ENCODE results near the gene RHBDD2.
A peak's percentile ranks its signal among the peaks of the same experiment; 100 is the strongest.

Gene RHBDD2

GRCh38 chr7:75914655-75915415 lies 36.0 kb downstream of the RHBDD2 start, which contains the start of gene POR:
TSS of gene POR (plus strand) at chr7:75915155. CDS start at chr7:75954002, 38,847 bp downstream.
- H3K27me3 ChIP-seq (ENCODE audit: insufficient read depth, low read length): no peaks in the 10 kb centered on the region
- peak within 1 kb of the TSS; percentile 90 for H3K4me3 ChIP-seq (ENCODE audit: low read length)
- peaks cover 6% of the 10 kb centered on the region; the same call in 1 of the 2 replicates for H3K4me1 ChIP-seq (ENCODE audit: insufficient read depth, low read length)
- no peaks in the 10 kb centered on the region for H3K36me3 ChIP-seq (ENCODE audit: insufficient read depth, low read depth, low read length)
- H3K9me3 ChIP-seq (ENCODE audit: insufficient read depth, low read depth, low read length): no peaks in the 10 kb centered on the region
- peak within 1 kb of the TSS; percentile 76 for H3K27ac ChIP-seq (ENCODE audit: low read length)
- H3K9ac ChIP-seq (ENCODE audit: low read depth, low read length): peak within 1 kb of the TSS; percentile 85; the same call in 1 of the 2 replicates

DNA sequence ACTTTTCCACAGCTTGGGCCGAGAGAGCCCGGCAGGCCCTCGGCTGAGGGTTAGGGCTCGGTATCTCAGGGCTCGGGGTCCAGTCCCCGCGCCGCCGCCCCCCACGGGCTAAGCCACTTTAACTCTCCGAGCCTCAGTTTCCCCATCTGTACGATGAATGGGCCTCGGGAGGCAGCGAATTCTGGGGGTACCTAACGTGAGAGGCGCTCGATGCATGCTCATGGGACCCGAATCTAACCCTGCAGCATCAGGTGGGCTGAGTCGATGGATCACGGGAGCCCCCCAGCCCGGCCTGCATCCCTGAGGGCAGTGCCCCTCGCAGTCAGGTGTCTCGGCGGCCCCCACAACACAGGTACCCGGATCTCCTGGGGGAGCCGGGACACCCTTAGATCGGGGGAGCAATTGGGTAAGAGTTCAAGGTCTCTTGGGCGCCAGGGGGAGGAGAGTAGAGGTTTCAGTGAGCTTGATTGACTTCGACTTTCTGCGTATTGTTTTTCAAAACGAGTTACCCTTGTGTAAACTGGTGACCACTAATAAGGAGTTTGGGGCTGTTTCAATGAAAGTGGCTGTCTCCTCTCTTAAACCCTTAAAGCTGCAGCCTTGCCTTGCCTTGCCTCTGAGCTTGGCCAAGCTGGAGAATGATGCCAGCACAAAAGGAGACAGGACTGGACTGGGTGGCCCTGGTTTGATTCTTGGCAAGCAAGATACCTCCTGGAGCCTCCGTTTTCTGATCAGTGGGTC lies 36.8 kb downstream of the RHBDD2 start:
- H3K36me3 ChIP-seq (ENCODE audit: insufficient read depth, low read depth, low read length): no peaks in the 10 kb centered on the region
- peak overlapping the region; percentile 79; the same call in 1 of the 2 replicates for H3K9ac ChIP-seq (ENCODE audit: low read depth, low read length)
- H3K9me3 ChIP-seq (ENCODE audit: insufficient read depth, low read depth, low read length): no peaks in the 10 kb centered on the region
- peak overlapping the region; percentile 87 for H3K4me3 ChIP-seq (ENCODE audit: low read length)
- no peaks in the 10 kb centered on the region for H3K27me3 ChIP-seq (ENCODE audit: insufficient read depth, low read length)
- H3K27ac ChIP-seq (ENCODE audit: low read length): no peak overlapping the region
- H3K4me1 ChIP-seq (ENCODE audit: insufficient read depth, low read length): peaks cover 6% of the 10 kb centered on the region; the same call in 1 of the 2 replicates

DNA sequence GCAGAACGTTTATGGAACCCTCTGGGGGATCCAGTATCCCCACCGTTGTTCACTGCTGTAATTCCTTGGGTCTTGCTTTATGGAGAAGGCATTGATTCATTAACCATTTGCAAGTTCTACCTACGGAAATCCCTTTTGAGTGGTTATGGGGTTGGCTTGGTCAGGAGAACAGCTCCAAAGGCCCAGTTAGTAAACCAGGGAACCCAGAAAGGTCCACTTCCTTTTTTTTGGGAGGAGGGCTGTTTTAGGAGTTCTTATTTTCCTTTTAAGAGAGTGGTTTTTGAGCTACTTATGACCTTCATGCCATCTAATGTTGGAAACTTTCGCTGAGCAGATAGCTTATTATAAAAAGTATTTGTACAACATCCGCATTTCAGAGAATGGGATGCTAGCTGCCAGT lies 37.4 kb downstream of the RHBDD2 start:
- H3K4me1 ChIP-seq (ENCODE audit: insufficient read depth, low read length): peaks cover 6% of the 10 kb centered on the region; the same call in 1 of the 2 replicates
- peak overlapping the region; percentile 79 for H3K9ac ChIP-seq (ENCODE audit: low read depth, low read length)
- H3K9me3 ChIP-seq (ENCODE audit: insufficient read depth, low read depth, low read length): no peaks in the 10 kb centered on the region
- no peaks in the 10 kb centered on the region for H3K36me3 ChIP-seq (ENCODE audit: insufficient read depth, low read depth, low read length)
- no peak overlapping the region for H3K27ac ChIP-seq (ENCODE audit: low read length)
- H3K4me3 ChIP-seq (ENCODE audit: low read length): peak overlapping the region; percentile 87
- H3K27me3 ChIP-seq (ENCODE audit: insufficient read depth, low read length): no peaks in the 10 kb centered on the region

GRCh38 chr7:75916685-75917634 lies 38.1 kb downstream of the RHBDD2 start:
- Histone ChIP-seq H3K4me3 (ENCODE audit: low read length) (peak overlapping the region; percentile 87; the same call in 1 of the 2 replicates), H3K9ac (ENCODE audit: low read depth, low read length) (no peak overlapping the region), H3K27me3 (ENCODE audit: insufficient read depth, low read length) (no peaks in the 10 kb centered on the region), H3K36me3 (ENCODE audit: insufficient read depth, low read depth, low read length) (no peaks in the 10 kb centered on the region), H3K4me1 (ENCODE audit: insufficient read depth, low read length) (peaks cover 6% of the 10 kb centered on the region; the same call in 1 of the 2 replicates), H3K27ac (ENCODE audit: low read length) (no peak overlapping the region), H3K9me3 (ENCODE audit: insufficient read depth, low read depth, low read length) (no peaks in the 10 kb centered on the region)

DNA sequence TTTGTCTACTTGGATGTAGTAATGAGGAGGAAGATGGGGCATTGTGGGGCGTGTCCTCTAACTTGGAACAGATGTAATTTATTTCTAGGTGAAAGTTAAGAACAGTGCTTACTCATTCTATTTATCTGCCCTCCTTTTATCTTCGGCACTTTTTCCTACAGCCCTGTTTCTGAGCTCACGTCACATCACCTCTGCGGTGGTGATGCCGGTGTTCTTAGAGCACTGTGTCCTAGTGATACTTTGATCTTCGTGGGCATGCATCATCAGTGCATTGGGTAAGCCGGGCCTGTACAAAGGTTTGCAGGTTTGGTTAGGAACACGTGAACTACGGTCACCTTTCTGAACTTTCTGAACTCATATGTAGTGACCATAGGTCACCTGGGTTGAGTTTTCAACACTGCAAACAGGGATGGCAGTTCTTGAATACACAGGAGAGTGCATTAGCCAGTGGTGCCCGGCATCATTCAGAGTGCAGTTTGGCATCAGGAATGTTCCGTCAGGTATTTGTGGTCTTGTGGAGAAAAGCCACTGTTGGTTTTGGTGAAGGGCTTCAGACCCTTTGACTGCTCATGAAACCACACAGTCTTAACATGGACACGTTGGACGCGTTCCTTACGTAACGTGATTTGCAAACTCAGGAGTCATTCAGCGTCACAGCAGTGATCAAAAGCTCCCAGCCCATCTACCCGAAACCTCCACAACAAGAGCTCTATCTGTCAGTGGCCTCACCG lies 41.8 kb downstream of the RHBDD2 start:
- Histone ChIP-seq H3K4me3 (ENCODE audit: low read length) (no peak overlapping the region), H3K4me1 (ENCODE audit: insufficient read depth, low read length) (peaks cover 6% of the 10 kb centered on the region; the same call in 1 of the 2 replicates), H3K9me3 (ENCODE audit: insufficient read depth, low read depth, low read length) (no peaks in the 10 kb centered on the region), H3K36me3 (ENCODE audit: insufficient read depth, low read depth, low read length) (0 out of 2 replicates have a peak, but pooled peaks cover 3% of the 10 kb centered on the region), H3K9ac (ENCODE audit: low read depth, low read length) (no peak overlapping the region), H3K27ac (ENCODE audit: low read length) (no peak overlapping the region), H3K27me3 (ENCODE audit: insufficient read depth, low read length) (no peaks in the 10 kb centered on the region)

- no peak overlapping the region for H3K27ac ChIP-seq (ENCODE audit: low read length)
- 0 out of 2 replicates have a peak, but pooled peaks cover 3% of the 10 kb centered on the region for H3K36me3 ChIP-seq (ENCODE audit: insufficient read depth, low read depth, low read length)
- no peaks in the 10 kb centered on the region for H3K27me3 ChIP-seq (ENCODE audit: insufficient read depth, low read length)
- H3K9me3 ChIP-seq (ENCODE audit: insufficient read depth, low read depth, low read length): no peaks in the 10 kb centered on the region
- H3K4me3 ChIP-seq (ENCODE audit: low read length): no peak overlapping the region
- H3K9ac ChIP-seq (ENCODE audit: low read depth, low read length): no peak overlapping the region
- peaks cover 1% of the 10 kb centered on the region; the same call in 1 of the 2 replicates for H3K4me1 ChIP-seq (ENCODE audit: insufficient read depth, low read length)
Measured at GRCh38 chr7:75921479-75921878, 42.6 kb downstream of the RHBDD2 start.

DNA sequence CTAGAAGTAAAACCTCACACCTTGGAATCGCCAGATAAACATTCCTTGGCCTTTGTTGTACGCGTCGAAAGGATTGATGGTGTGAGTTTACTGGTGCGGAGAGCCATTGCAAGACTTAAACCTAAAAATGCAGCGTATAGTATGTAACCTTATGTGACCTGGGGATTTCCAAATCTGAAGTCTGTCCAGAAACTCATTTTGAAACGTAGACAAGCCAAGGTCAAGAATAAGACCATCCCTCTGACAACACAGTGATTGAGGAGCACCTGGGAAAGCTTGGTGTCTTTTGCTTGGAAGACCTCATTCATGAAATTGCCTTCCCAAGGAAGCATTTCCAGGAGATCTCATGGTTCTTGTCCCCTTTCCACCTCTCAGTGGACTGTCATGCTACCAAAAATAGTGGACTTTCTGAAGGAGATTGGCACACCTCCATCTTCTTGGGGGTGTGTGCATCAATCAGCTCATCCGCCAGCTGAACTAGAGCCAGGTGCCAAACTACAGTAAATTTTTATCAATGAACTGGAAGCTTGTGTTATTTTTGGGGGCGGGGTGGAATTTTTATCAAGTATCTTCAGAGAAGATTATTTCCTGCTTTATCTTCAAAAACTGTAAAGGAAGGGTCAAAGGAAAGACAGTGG lies 44.3 kb downstream of the RHBDD2 start:
- no peak overlapping the region for H3K27ac ChIP-seq (ENCODE audit: low read length)
- no peaks in the 10 kb centered on the region for H3K27me3 ChIP-seq (ENCODE audit: insufficient read depth, low read length)
- H3K36me3 ChIP-seq (ENCODE audit: insufficient read depth, low read depth, low read length): 0 out of 2 replicates have a peak, but pooled peaks cover 3% of the 10 kb centered on the region
- H3K9me3 ChIP-seq (ENCODE audit: insufficient read depth, low read depth, low read length): no peaks in the 10 kb centered on the region
- no peak overlapping the region for H3K4me3 ChIP-seq (ENCODE audit: low read length)
- H3K4me1 ChIP-seq (ENCODE audit: insufficient read depth, low read length): no peaks in the 10 kb centered on the region; the same call in 1 of the 2 replicates
- H3K9ac ChIP-seq (ENCODE audit: low read depth, low read length): no peak overlapping the region

DNA sequence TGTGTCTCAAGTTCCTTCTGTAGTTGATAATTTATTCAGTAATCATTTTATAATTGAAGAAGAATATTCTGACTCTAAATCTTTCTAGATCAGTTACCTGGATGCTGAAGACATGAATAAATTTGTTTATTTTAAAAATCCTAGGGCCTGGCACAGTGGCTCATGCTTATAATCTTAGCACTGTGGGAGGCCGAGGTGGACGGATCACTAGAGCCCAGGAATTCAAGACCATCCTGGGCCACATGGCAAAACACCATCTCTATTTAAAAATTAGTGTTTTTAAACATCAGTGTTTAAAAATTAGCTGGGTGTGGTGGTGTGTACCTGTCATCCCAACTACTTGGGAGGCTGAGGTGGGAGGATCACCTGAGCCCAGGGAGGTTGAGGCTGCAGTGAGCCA lies 45.4 kb downstream of the RHBDD2 start:
- H3K27ac ChIP-seq (ENCODE audit: low read length): no peak overlapping the region
- H3K36me3 ChIP-seq (ENCODE audit: insufficient read depth, low read depth, low read length): 0 out of 2 replicates have a peak, but pooled peaks cover 3% of the 10 kb centered on the region
- H3K4me3 ChIP-seq (ENCODE audit: low read length): no peak overlapping the region
- H3K9me3 ChIP-seq (ENCODE audit: insufficient read depth, low read depth, low read length): no peaks in the 10 kb centered on the region
- no peaks in the 10 kb centered on the region for H3K4me1 ChIP-seq (ENCODE audit: insufficient read depth, low read length)
- H3K27me3 ChIP-seq (ENCODE audit: insufficient read depth, low read length): no peaks in the 10 kb centered on the region
- no peak overlapping the region for H3K9ac ChIP-seq (ENCODE audit: low read depth, low read length)

- no peaks in the 10 kb centered on the region for H3K4me1 ChIP-seq (ENCODE audit: insufficient read depth, low read length)
- H3K4me3 ChIP-seq (ENCODE audit: low read length): no peak overlapping the region
- H3K9ac ChIP-seq (ENCODE audit: low read depth, low read length): no peak overlapping the region
- 0 out of 2 replicates have a peak, but pooled peaks cover 3% of the 10 kb centered on the region for H3K36me3 ChIP-seq (ENCODE audit: insufficient read depth, low read depth, low read length)
- H3K9me3 ChIP-seq (ENCODE audit: insufficient read depth, low read depth, low read length): no peaks in the 10 kb centered on the region
- H3K27me3 ChIP-seq (ENCODE audit: insufficient read depth, low read length): no peaks in the 10 kb centered on the region
- H3K27ac ChIP-seq (ENCODE audit: low read length): no peak overlapping the region
Measured at GRCh38 chr7:75924889-75925288, 46.1 kb downstream of the RHBDD2 start.

GRCh38 chr7:75925717-75926435 lies 47.0 kb downstream of the RHBDD2 start:
- Histone ChIP-seq H3K9me3 (ENCODE audit: insufficient read depth, low read depth, low read length) (no peaks in the 10 kb centered on the region), H3K36me3 (ENCODE audit: insufficient read depth, low read depth, low read length) (0 out of 2 replicates have a peak, but pooled peaks cover 3% of the 10 kb centered on the region), H3K27me3 (ENCODE audit: insufficient read depth, low read length) (no peaks in the 10 kb centered on the region), H3K9ac (ENCODE audit: low read depth, low read length) (no peak overlapping the region), H3K4me1 (ENCODE audit: insufficient read depth, low read length) (no peaks in the 10 kb centered on the region), H3K27ac (ENCODE audit: low read length) (no peak overlapping the region), H3K4me3 (ENCODE audit: low read length) (no peak overlapping the region)

All from iPS-20b (cell line).